RWPE1 (cell line): ENCODE data around the gene RSKR.

ENCODE experiments used
- CTCF ChIA-PET: fragments of 350-600 bp; sonication (Branson Sonifier 250); formaldehyde crosslinking; extraction: SDS; loops from one replicate; lab custom pipeline; 2021; lab: Yijun Ruan, JAX
- POLR2A ChIA-PET: fragments of 400-600 bp; formaldehyde crosslinking; extraction: SDS; loops from one replicate; lab custom pipeline; 2020; ENCODE audit warnings: antibody characterized with exemption; ENCODE audit not compliant: low non-redundant PET; lab: Yijun Ruan, JAX
- DNase-seq: peaks from one replicate; pipeline ENCODE4 v3.0.0; 2012; ENCODE audit warnings: low spot score
- H3K27ac ChIP-seq: fragments of 450-650 bp; 2 replicates; pipeline ENCODE4 v1.5.1; 2017
- TF ChIP-seq, protein P1 (sequence below): fragments of 450-650 bp; conservative IDR thresholded peaks from 2 replicates; pipeline ENCODE4 v1.5.1; 2017; ENCODE audit warnings: low read depth, mild to moderate bottlenecking

The RSKR gene

DNA sequence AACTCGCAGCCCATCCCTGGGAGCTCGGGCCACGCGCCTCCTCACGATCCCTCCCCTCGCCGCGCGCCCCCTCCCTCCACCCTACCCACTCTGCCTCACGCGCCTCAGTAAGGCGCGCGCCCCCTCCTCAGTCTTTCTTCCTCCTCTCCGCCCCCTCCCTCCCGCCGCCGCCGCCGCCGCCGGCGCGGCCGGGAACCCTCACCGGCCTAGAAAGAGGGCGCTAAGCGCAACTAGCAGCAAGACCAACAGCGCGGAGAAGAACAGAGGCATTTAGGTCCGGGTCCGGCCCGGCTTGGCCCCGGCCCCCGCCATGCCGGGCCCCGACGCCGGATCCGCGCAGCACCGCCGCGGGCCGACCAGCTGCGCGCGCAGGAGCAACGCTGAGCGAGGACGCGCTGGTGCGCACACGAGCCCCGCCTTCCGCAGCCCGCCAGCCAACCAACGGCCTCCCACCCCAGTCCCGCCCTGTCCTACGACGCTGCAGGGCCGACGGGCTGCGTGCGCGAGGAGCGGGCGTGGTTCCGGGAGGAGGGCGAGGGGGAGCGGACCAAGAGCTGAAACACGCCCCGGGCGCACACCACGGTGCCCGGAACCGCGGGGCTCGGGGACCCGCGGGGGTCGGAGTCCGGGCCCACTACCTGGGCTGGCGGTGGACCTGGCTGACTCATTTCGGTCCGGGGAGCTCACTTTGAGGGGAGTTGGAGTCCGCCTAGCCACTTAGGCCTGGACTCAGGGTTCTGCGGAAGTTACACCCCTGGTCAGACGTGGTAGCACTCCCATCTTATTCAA, 31.0 kb upstream of the RSKR start, which contains the start of gene BLTP2:
Gene BLTP2 (minus strand): TSS at position 372 of the 789 bp plus-strand sequence. CDS start 102 bp downstream, at position 270.
- ChIA-PET POLR2A (interaction anchor here (0.6 to 2.2 kb wide), 5 partner anchors 11 to 234 kb away, joined by 3 to 7 read pairs (median 4); partner anchors contain the start of gene RPL23A), CTCF (interaction anchor here (0.6 to 1.1 kb wide), 3 partner anchors 12 to 321 kb away, joined by 3 to 7 read pairs (median 4); no protein-coding TSS in a partner anchor)
- TF ChIP-seq, protein P1, sequence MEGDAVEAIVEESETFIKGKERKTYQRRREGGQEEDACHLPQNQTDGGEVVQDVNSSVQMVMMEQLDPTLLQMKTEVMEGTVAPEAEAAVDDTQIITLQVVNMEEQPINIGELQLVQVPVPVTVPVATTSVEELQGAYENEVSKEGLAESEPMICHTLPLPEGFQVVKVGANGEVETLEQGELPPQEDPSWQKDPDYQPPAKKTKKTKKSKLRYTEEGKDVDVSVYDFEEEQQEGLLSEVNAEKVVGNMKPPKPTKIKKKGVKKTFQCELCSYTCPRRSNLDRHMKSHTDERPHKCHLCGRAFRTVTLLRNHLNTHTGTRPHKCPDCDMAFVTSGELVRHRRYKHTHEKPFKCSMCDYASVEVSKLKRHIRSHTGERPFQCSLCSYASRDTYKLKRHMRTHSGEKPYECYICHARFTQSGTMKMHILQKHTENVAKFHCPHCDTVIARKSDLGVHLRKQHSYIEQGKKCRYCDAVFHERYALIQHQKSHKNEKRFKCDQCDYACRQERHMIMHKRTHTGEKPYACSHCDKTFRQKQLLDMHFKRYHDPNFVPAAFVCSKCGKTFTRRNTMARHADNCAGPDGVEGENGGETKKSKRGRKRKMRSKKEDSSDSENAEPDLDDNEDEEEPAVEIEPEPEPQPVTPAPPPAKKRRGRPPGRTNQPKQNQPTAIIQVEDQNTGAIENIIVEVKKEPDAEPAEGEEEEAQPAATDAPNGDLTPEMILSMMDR: no peak
- DNase-seq: peak; percentile 98
- H3K27ac ChIP-seq: peak within 1 kb of the TSS; percentile 75

DNA sequence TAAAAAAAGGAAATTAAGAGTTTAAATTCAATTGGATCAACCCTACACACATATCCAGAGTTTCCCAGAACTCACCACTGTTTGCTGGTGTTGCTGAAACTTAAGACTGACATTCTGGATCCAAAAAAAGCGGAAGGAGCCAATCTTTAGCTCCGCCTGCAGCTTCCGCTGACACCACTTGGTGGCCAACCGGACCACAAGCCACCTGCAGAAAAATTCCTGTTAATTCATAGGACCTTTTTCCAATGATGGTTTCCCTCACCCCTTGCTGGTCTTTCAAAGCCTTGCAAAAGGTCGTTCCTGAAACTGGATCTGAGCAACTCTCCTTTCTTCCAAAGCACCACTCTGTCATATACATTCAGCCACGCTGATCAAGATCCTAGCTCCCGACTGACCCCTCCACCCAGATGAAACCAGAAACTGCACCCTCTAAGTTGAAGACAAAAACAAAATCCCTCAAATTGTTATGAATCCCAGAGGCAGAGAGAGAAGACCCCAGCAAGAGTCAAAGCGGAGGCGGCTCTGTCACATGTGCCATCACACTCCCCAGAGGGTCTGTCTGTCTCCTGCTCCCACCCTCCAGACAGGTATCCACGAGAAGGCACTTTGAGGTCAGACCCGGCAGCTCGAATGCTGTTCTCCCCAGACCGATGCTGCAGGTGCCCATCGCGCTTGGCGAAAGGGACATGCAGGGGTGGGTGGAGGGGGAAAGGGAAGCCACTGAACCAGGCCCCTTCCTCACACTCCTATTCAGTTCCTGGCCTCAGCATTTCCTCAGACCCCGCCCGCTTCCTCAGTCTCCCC, 30.2 kb upstream of the RSKR start:
- CTCF ChIA-PET: interaction anchor here (0.6 to 1.3 kb wide), 3 partner anchors 32 to 1822 kb away, joined by 3 to 5 read pairs (median 4); no protein-coding TSS in a partner anchor
- H3K27ac ChIP-seq: peak overlapping the region; percentile 75
- POLR2A ChIA-PET: interaction anchor here (0.6 to 2.2 kb wide), 4 partner anchors 10 to 170 kb away, joined by 3 to 7 read pairs (median 4); partner anchors contain the start of genes RPL23A, SDF2 and SUPT6H
- DNase-seq: peak; percentile 57
- TF ChIP-seq, protein P1: peak; percentile 59

DNA sequence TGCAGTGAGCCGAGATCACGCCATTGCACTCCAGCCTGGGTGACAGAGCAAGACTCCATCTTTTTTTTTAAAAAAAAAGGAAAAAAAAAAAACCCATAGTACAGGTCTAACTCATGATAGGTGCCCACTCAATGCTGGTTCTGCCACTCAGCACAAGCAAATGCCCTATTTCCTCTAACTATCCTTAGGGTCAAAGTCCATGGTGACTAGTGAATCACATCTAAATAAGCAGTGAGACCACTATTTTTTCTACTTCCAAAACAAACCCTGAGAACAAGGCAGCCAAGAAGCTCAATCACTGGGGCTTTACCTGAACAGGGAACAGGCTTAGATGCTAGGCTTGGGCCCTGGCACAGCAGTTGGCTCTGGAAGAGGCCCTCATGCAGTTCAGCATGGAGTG, 27.6 kb upstream of the RSKR start:
- TF ChIP-seq, protein P1: no peak
- DNase-seq: no peak
- POLR2A ChIA-PET: no interaction called here
- CTCF ChIA-PET: no interaction called here
- no peak overlapping the region for H3K27ac ChIP-seq

DNA sequence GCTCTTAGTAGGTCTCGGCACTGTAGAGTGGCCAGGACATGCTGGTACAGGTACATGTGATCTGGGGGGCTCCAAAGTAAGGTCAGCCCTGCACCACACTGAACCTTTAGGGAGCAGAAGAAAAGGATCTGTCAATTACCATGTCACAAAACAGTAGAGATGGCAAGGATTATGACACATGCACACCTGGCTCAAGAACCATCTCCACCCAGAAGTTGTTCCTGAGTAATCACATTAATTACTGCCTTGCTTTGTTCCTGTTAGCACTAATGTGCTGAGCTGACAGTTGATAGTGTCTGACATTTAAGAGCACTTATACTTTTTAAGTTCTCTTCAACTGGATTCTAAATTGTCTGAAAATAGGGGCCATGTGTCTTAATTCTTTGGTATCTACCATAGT, 21.5 kb upstream of the RSKR start:
- no peak overlapping the region for H3K27ac ChIP-seq
- CTCF ChIA-PET: no interaction called here
- no peak for DNase-seq
- POLR2A ChIA-PET: no interaction called here
- TF ChIP-seq, protein P1: no peak

DNA sequence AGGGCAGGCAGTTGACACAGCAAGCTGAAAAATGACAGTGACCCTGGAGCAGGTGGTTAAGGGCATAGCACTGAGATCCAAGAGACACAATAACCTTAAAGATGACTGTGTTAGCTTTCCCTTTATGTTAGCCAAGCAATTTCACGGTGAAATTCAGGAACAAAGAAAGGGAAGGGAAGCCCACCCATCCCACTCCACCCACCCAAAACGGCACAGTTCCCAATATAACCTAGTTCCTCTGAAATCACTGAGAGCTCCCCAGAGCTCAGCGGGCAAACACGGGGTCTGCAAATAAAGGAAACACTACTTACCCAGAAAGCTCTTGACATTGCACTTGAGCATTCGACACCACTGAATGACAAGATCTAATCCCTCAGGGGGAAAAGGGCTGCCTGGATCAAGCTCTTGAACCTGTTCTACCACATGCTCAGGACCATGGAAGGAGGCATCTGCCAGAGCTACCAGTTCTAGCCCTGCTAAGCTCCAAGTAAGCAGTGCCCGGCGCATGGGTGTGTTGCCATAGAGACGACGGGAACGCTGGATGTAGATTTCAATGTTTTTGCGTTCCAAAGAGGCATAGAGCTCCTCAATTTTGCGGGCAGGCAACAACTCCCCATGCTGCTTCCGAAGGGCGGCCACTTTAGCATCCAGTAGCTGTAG, 20.4 kb upstream of the RSKR start:
- DNase-seq: no peak
- TF ChIP-seq, protein P1: no peak
- POLR2A ChIA-PET: interaction anchor here (1.2 kb wide), 1 partner anchor 10 kb away, joined by 7 read pairs; the partner anchor contains the start of gene BLTP2
- CTCF ChIA-PET: interaction anchor here (0.6 kb wide), 1 partner anchor 296 kb away, joined by 3 read pairs; no protein-coding TSS in a partner anchor
- no peak overlapping the region for H3K27ac ChIP-seq

DNA sequence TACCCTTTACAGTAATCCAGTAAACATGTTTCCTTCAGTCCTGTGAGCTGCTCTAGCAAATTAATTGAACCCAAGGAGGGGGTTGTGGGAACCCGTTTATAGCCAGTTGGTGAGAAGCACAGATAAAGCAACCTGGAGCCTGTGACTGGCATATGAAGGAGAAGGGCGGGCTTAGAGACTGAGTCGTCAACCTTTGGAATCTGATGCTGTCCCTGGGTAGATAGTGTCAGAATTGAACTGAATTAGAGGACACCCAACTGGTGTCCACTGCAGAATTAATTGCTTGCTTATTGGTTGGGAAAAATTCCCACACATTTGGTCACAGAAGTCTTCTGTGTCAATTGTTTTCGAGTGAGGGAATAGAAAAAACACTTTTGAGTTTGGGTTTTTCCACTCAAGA, 12.8 kb upstream of the RSKR start:
- no peak overlapping the region for H3K27ac ChIP-seq
- CTCF ChIA-PET: no interaction called here
- no peak for DNase-seq
- POLR2A ChIA-PET: no interaction called here
- TF ChIP-seq, protein P1: no peak
